Stimulated activated memory B cell treated with anti-CD40 and anti-IgM and Interleukin-4, amounts not matched to agents 10 μg/mL and 1 μg/mL and 100 μg/mL, for 72 hours (primary cell): ENCODE results near the gene PPP2R5C.

Experiments used
- ATAC-seq: fragments of 150-1000 bp; cut with Tn5 transposase; 2 replicates; pipeline ENCODE4 v1.10.0; 2021
- H3K27ac Mint-ChIP-seq: one replicate; pipeline ENCODE4 v1.8.0; 2022; ENCODE audit warnings: mild to moderate bottlenecking, mixed read lengths
- H3K27me3 Mint-ChIP-seq: one replicate; pipeline ENCODE4 v1.8.0; 2022; ENCODE audit warnings: mixed read lengths
- H3K36me3 Mint-ChIP-seq: one replicate; pipeline ENCODE4 v1.8.0; 2022; ENCODE audit warnings: mixed read lengths
- H3K4me1 Mint-ChIP-seq: one replicate; pipeline ENCODE4 v1.8.0; 2022; ENCODE audit warnings: mixed read lengths
- H3K4me3 Mint-ChIP-seq: one replicate; pipeline ENCODE4 v1.8.0; 2022; ENCODE audit warnings: mild to moderate bottlenecking, moderate library complexity, mixed read lengths
- H3K9me3 Mint-ChIP-seq: one replicate; pipeline ENCODE4 v1.8.0; 2022; ENCODE audit warnings: mixed read lengths

PPP2R5C gene

DNA sequence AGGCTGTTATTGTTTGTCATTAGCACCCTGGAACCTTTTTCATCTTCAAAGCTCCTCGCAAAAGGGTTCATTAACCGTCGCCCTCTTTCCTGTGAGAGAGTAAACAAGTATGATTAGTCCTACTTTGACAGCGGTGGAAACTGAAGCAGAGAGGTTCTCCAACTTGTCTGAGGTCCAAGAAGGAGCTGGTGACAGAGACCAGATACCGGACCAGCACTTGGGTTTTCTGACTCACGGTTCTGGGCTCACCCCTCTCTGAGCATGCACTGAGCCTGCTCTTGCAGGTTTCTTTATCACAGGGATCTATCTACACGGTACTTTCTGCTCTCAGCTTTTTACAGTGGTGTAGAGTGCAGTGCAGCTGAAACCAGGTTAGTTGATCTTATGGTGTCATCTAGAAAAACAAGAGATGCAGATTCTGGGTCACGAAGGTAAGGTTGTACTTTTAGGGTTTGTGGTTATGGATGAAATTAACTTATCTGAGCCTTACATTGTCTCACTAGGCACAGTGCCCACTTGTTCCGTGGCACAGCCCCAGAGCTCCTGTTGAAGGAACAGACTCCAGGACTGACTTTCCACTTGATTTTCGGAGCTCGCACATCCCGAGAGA is 62.1 kb downstream of the PPP2R5C start:
- Mint-ChIP-seq H3K27me3 (no peaks in the 10 kb centered on the region), H3K36me3 (peaks cover 29% of the 10 kb centered on the region)

DNA sequence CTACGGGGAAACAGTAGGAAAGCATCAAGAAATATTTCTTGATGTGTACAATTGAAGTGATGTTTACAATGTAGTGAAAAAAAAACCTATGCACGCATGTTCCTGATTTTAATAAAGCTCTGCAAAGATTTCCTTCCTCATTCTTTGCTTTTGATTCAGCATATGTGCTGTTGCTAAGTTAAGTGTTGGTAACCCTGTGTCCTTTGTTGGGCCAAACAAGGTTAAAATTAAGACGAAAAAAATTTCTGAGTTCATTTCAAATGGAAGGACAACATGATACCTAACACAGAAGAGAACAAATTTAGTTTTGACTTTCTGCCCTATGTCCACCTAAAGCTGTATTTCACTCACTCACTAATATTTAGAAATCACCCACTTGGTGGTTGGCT is 62.8 kb downstream of the PPP2R5C start:
- no peaks in the 10 kb centered on the region for H3K27me3 Mint-ChIP-seq
- H3K27ac Mint-ChIP-seq, result peak overlapping the region; percentile 100
- H3K4me1 Mint-ChIP-seq, result peaks cover 84% of the 10 kb centered on the region
- no peaks in the 10 kb centered on the region for H3K9me3 Mint-ChIP-seq
- peak; percentile 38 for ATAC-seq
- H3K4me3 Mint-ChIP-seq, result peak overlapping the region; percentile 77
- peaks cover 30% of the 10 kb centered on the region for H3K36me3 Mint-ChIP-seq

More for the DNA sequence above, 62.1 kb downstream of the PPP2R5C start:
- Mint-ChIP-seq H3K9me3 (no peaks in the 10 kb centered on the region), H3K4me1 (peaks cover 87% of the 10 kb centered on the region), H3K4me3 (peak overlapping the region; percentile 77), H3K27ac (peak overlapping the region; percentile 100)
- ATAC-seq, result peak; percentile 55

DNA sequence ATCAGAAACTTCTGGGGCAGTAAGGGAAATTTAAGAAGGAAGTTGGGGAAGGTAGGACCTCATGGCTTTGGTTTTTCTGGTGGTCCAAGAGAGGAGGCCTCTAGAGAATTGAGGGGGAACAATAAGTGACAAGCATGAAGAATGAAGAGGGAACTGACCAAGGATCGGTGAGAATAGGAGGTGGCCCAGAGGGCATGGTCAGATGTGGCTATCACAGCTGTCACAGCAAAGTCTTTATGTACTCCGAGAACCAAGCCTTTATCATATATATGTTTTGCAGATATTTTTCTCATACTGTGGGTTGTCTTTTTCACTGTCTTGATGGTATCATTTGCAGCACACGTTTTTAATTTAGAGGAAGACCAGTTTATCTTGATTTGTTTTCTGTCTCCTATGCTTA is 64.3 kb downstream of the PPP2R5C start:
- Mint-ChIP-seq H3K36me3 (peaks cover 33% of the 10 kb centered on the region), H3K27ac (peak overlapping the region; percentile 100), H3K4me1 (peaks cover 78% of the 10 kb centered on the region), H3K4me3 (peak overlapping the region; percentile 77), H3K27me3 (no peaks in the 10 kb centered on the region), H3K9me3 (no peaks in the 10 kb centered on the region)
- ATAC-seq, result no peak

DNA sequence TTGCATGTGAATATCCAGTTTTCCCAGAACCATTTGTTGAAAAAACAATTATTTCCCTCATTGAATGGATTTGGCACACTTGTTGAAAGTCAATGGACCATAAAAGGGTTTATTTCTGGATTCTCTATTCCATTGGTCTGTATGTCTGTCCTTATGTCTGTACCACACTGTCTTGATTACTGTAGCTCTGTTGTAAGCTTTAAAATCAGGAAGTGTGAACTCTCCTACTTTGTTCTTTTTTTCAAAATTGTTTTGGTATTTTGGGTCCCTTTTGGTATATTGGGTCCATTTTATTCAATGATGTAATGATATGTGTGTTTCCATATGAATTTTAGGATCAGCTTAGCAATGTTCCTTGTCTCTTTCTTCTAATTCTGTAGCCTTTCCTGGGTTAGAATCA is 64.8 kb downstream of the PPP2R5C start:
- no peak for ATAC-seq
- no peaks in the 10 kb centered on the region for H3K27me3 Mint-ChIP-seq
- peak overlapping the region; percentile 77 for H3K4me3 Mint-ChIP-seq
- H3K36me3 Mint-ChIP-seq, result peaks cover 33% of the 10 kb centered on the region
- H3K4me1 Mint-ChIP-seq, result peaks cover 78% of the 10 kb centered on the region
- no peaks in the 10 kb centered on the region for H3K9me3 Mint-ChIP-seq
- peak overlapping the region; percentile 100 for H3K27ac Mint-ChIP-seq

DNA sequence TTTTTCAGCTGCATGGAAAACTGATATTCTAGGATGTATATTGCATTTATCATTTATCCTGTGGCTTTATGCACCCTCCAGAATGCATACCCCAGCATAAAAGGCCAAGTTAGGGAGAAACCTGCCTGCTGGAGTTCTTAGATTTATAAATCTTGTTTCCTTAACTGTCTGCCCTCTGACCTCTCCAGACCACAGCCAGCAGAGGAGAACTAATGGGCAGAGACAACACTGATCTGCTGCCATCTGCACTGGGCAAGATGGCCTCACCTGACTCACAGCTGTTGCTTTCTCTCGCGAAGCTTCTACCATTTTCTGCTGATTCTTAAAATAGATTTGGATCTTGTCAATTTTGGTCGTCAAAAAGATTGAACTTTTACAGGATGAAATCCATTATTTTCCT is 65.8 kb downstream of the PPP2R5C start:
- no peaks in the 10 kb centered on the region for H3K27me3 Mint-ChIP-seq
- peaks cover 33% of the 10 kb centered on the region for H3K36me3 Mint-ChIP-seq
- no peak overlapping the region for H3K4me3 Mint-ChIP-seq
- peak overlapping the region; percentile 100 for H3K27ac Mint-ChIP-seq
- no peak for ATAC-seq
- H3K4me1 Mint-ChIP-seq, result peaks cover 68% of the 10 kb centered on the region
- no peaks in the 10 kb centered on the region for H3K9me3 Mint-ChIP-seq

DNA sequence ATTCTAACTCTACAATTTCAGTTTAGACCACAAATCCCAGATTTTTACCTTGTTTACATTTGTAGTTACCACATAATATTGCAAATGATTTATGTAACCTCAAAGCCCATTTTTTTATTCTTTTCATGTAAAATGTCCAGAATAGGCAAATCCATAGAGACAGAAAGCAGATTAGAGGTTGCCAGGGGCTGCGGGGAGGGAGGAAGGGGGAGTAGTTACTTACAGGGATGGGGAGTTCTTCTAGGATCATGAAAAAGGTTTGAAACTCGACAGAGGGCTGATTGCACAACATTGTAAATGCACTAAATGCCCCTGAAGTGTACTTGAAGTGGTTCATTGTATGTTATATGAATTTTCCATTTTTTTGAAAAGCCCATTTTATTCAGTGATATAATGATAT is 66.5 kb downstream of the PPP2R5C start:
- no peak for ATAC-seq
- no peaks in the 10 kb centered on the region for H3K9me3 Mint-ChIP-seq
- no peak overlapping the region for H3K4me3 Mint-ChIP-seq
- peak overlapping the region; percentile 100 for H3K27ac Mint-ChIP-seq
- peaks cover 68% of the 10 kb centered on the region for H3K4me1 Mint-ChIP-seq
- no peaks in the 10 kb centered on the region for H3K27me3 Mint-ChIP-seq
- peaks cover 38% of the 10 kb centered on the region for H3K36me3 Mint-ChIP-seq

DNA sequence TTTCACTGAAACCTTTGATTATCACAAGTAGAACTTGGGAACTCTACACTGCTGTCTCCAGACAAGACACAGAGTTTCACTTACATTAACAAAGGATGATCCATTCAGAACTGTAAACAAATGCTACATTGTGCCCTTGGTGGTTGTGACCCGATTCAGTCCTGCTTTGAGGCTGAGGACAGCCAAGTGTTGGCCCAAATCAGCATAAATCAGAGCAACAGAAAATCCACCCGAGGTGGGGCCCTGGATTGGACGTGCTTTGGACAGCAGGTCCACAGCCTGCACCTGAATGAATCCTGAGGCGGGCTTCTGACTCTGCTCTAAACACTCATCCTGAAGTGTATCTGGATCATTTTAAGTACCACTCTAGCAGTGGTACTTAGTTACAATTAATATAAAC is 68.8 kb downstream of the PPP2R5C start:
- ATAC-seq, result no peak
- no peak overlapping the region for H3K27ac Mint-ChIP-seq
- H3K4me1 Mint-ChIP-seq, result peaks cover 68% of the 10 kb centered on the region
- H3K9me3 Mint-ChIP-seq, result no peaks in the 10 kb centered on the region
- H3K4me3 Mint-ChIP-seq, result no peak overlapping the region
- H3K27me3 Mint-ChIP-seq, result no peaks in the 10 kb centered on the region
- peaks cover 38% of the 10 kb centered on the region for H3K36me3 Mint-ChIP-seq

DNA sequence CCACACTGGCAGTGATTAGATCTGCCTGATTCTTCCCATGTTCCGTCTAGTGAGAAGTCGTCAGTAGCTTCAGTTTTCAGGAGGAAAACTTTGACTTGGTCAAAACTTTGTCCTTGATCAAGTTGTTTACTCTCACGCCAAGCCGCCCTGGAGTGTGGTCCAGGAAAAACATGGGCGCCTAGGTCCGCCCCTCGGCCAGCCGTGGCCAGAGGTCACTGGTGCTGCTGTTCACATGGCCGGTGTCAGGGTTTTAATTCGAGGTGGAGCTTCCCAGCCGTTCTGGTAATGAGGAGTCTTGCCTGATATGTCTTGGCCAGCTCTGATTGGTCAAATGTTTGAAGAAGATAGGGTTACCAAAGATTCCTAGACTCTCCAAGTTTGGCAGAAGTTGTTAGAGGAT is 71.5 kb downstream of the PPP2R5C start:
- no peak for ATAC-seq
- Mint-ChIP-seq H3K4me3 (no peak overlapping the region), H3K36me3 (peaks cover 29% of the 10 kb centered on the region), H3K4me1 (peaks cover 70% of the 10 kb centered on the region), H3K9me3 (no peaks in the 10 kb centered on the region), H3K27ac (peak overlapping the region; percentile 24), H3K27me3 (no peaks in the 10 kb centered on the region)

DNA sequence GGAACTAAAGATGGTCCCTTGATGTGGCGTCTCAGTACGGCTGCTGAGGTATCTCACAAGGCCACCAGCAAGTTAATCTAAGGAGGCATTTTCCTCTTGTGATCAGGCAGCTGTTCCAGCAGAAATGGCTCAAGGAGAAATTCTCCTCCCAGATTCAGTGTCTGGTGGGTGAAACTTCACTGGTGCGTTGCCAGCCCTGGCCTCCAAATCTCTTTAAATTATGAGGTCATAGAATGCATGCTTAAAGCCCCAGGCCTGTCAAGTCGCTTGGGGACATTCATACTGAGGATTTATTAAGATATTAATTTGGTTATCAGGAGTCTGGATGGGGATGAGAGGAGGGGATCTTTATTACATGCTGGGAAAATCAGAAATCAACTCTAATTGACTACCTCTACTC is 72.9 kb downstream of the PPP2R5C start:
- peak overlapping the region; percentile 71 for H3K27ac Mint-ChIP-seq

DNA sequence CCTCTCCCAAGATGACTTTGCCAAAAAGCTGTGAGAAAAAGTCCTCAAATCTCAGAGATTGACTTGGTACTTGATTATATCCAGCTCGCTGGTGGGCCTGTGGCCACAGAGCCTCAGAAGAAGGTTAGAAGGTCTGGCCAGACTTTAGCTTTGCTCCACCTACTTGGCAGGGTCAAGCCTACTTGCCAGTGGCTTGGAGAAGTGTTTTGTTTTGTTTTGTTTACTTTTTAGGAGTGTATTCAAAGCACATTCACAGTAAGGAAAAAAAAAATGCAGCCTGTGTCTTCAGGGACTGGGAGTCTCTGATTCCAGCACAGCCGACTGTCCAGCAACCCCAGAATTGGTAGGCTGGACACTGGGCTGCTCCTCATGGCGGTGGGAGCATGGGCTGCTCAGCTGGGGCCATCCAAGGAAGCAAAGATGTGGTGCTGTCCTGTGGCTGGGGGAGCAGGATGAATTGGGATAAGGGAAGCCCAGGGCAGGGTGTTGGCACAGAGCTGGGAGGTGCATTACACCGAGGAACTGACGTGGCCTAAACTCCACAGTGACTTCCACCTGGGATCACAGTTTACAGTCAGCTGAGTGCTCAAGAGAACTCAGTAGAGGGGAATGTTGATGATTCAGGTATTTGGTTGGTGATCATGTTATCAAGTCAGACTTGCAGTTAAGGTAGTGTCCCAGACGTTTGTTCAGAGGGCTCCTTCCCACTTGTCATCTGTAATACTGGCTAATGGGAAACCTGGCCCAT is 73.5 kb downstream of the PPP2R5C start:
- no peak for ATAC-seq
- H3K36me3 Mint-ChIP-seq, result peaks cover 22% of the 10 kb centered on the region
- peak overlapping the region; percentile 71 for H3K27ac Mint-ChIP-seq
- H3K9me3 Mint-ChIP-seq, result no peaks in the 10 kb centered on the region
- H3K4me1 Mint-ChIP-seq, result peaks cover 77% of the 10 kb centered on the region
- no peaks in the 10 kb centered on the region for H3K27me3 Mint-ChIP-seq
- H3K4me3 Mint-ChIP-seq, result no peak overlapping the region

More for the DNA sequence above, 72.9 kb downstream of the PPP2R5C start:
- ATAC-seq, result no peak
- Mint-ChIP-seq H3K27me3 (no peaks in the 10 kb centered on the region), H3K36me3 (peaks cover 25% of the 10 kb centered on the region), H3K4me1 (peaks cover 75% of the 10 kb centered on the region), H3K4me3 (no peak overlapping the region), H3K9me3 (no peaks in the 10 kb centered on the region)

DNA sequence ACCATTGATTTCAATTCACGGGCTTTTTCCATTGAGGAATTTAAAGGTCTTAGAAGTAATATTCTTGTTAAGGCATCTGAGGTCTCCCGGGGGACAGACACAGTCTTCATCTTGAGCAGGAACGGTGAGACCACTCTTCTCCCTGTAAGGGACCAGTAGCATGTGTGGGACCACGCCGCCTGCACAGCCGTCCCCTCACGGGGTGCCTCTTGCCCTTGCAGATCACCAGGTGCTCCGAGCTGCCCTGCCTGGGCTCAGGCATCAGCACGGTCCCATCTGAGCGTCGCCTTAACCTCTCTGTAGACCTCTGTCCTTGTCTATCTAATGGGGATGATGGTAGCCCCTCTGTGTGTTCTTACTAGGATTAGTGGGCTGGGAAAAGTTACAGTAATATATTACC is 74.1 kb downstream of the PPP2R5C start:
- no peaks in the 10 kb centered on the region for H3K9me3 Mint-ChIP-seq
- no peaks in the 10 kb centered on the region for H3K27me3 Mint-ChIP-seq
- peaks cover 20% of the 10 kb centered on the region for H3K36me3 Mint-ChIP-seq
- ATAC-seq, result no peak
- peaks cover 83% of the 10 kb centered on the region for H3K4me1 Mint-ChIP-seq
- H3K4me3 Mint-ChIP-seq, result no peak overlapping the region
- peak overlapping the region; percentile 71 for H3K27ac Mint-ChIP-seq

DNA sequence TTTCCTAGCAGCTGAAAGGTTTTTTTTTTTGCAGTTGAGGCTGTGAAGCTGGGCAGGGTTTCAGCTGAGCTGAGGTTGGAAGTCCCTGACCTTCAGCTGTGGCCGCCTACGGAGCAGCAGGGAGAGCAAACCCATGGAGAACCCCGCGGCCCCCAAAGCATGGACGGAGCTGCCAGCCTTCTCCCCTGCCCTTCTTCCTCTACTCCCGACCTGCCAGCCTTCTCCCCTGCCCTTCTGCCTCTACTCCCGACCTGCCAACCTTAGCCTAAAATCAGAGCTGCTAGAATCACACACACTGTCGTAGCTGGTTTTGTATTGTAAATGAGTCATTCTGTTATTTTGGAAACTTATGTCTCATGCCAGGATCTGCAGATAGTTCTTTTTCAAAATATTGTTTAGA is 74.6 kb downstream of the PPP2R5C start:
- peaks cover 88% of the 10 kb centered on the region for H3K4me1 Mint-ChIP-seq
- no peak overlapping the region for H3K4me3 Mint-ChIP-seq
- ATAC-seq, result no peak
- H3K36me3 Mint-ChIP-seq, result peaks cover 20% of the 10 kb centered on the region
- H3K9me3 Mint-ChIP-seq, result no peaks in the 10 kb centered on the region
- H3K27me3 Mint-ChIP-seq, result no peaks in the 10 kb centered on the region
- peak overlapping the region; percentile 71 for H3K27ac Mint-ChIP-seq

DNA sequence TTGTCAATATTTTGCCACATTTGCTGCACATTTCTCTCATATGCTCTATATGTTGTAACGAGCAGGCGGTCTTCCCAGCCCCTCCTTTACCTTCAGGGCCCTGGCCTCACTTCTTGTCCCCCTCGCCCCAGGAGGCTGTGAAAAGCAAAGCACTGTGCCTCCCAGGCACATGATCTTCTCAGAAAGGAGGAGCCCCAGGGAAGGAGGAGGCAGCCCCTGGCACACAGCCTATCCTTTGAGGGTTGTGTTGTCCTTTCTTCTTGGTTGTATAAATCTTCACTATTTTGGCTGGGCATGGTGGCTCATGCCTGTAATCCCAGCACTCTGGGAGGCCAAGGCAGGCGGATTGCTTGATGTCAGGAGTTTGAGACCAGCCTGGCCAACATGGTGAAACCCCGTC is 77.0 kb downstream of the PPP2R5C start:
- Mint-ChIP-seq H3K4me1 (peaks cover 97% of the 10 kb centered on the region), H3K9me3 (no peaks in the 10 kb centered on the region), H3K27ac (peak overlapping the region; percentile 89), H3K4me3 (peak overlapping the region; percentile 39), H3K27me3 (no peaks in the 10 kb centered on the region), H3K36me3 (peaks cover 15% of the 10 kb centered on the region)
- ATAC-seq, result no peak

DNA sequence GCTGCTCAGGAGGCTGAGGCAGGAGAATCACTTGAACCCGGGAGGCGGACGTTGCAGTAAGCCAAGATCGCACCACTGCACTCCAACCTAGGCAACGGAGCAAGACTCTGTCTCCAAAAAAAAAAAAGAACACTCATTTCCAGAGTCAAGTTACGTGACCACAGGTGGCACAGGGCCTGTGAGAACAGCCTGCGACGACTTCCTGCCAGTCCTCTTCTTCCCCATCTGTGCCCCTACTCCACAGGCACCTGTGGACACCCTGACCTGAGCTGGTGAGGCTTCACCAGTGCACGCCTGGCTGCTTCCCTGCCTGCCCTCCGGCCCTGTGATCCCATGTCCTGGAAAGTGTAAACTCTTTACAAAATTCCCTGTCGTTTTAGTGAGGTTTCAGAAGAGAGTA is 77.7 kb downstream of the PPP2R5C start:
- H3K9me3 Mint-ChIP-seq, result no peaks in the 10 kb centered on the region
- ATAC-seq, result peak; percentile 77
- H3K27ac Mint-ChIP-seq, result peak overlapping the region; percentile 89
- peaks cover 97% of the 10 kb centered on the region for H3K4me1 Mint-ChIP-seq
- no peaks in the 10 kb centered on the region for H3K27me3 Mint-ChIP-seq
- peaks cover 15% of the 10 kb centered on the region for H3K36me3 Mint-ChIP-seq
- peak overlapping the region; percentile 67 for H3K4me3 Mint-ChIP-seq

DNA sequence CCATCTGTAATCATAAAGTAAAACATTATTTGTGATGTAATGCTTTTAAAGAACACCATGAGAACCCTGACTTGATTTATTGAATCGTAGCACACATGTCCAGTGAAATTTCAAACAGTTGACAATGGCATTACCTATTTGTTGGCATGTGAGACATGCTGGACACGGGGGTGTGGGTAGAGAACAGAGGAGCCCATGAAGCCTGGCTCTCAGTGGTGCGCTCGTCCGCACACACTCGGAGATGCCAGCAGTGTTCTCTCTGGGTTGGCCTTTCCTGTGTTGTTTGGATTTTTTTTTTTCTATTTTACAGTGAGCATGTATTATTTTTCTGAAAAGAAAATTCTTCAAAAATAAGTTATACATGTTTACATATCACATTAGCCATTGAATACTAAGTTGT is 78.2 kb downstream of the PPP2R5C start:
- H3K27ac Mint-ChIP-seq, result peak overlapping the region; percentile 89
- peak overlapping the region; percentile 67 for H3K4me3 Mint-ChIP-seq
- no peak for ATAC-seq
- peaks cover 15% of the 10 kb centered on the region for H3K36me3 Mint-ChIP-seq
- H3K9me3 Mint-ChIP-seq, result no peaks in the 10 kb centered on the region
- peaks cover 97% of the 10 kb centered on the region for H3K4me1 Mint-ChIP-seq
- no peaks in the 10 kb centered on the region for H3K27me3 Mint-ChIP-seq
